Cardiac muscle cell (in vitro differentiated cells and primary cell): ENCODE results near the gene UBQLN3. TPM values are rescaled to one million over a fixed set of nuclear protein-coding genes. Genes with fewer than 3 reads are reported as not detected.

ENCODE experiments used
- DNase-seq, 2 donors: peaks; one replicate each; pipeline versions ENCODE4 v3.0.0 to v3.0.0-alpha.2; 2010 to 2017; ENCODE audit warnings: low read depth in 1 of 2, low spot score in 1 of 2
- H3K27ac ChIP-seq: fragments of 200-600 bp; sonication (generic); 2 replicates; pipeline ENCODE4 v1.5.1; 2016
- H3K27me3 ChIP-seq: fragments of 200-600 bp; sonication (generic); 2 replicates; pipeline ENCODE4 v1.6.0; 2016; ENCODE audit warnings: control low read depth
- H3K36me3 ChIP-seq: fragments of 200-600 bp; sonication (generic); 2 replicates; pipeline ENCODE4 v1.5.1; 2016; ENCODE audit warnings: control low read depth
- H3K4me1 ChIP-seq: fragments of 200-600 bp; sonication (generic); 2 replicates; pipeline ENCODE4 v1.8.1; 2017; ENCODE audit warnings: low read depth, mild to moderate bottlenecking, mixed run types
- H3K4me3 ChIP-seq: fragments of 200-600 bp; sonication (generic); 2 replicates; pipeline ENCODE4 v1.5.1; 2016; ENCODE audit warnings: mild to moderate bottlenecking
- H3K9me3 ChIP-seq: fragments of 200-600 bp; sonication (generic); 2 replicates; pipeline ENCODE4 v1.5.1; 2017; ENCODE audit warnings: low read depth, mild to moderate bottlenecking, control low read depth
- CTCF ChIP-seq: IDR thresholded peaks from 2 replicates; pipeline ENCODE4 v1.5.1; 2012; ENCODE audit warnings: low read depth, mild to moderate bottlenecking, low read length
- polyA plus RNA-seq: library from polyadenylated mRNA; unstranded; fragments of >200 nt; fragmentation: Nextera tagmentation; extraction: Ambion mirVana; gene quantifications from 2 replicates; pipeline ENCODE4 v1.2.1, GENCODE V29; 2016
- total RNA-seq: library from RNA; depleted of rRNA; stranded (reverse); fragments of >200 nt; gene quantifications from 2 replicates; pipeline ENCODE4 v1.2.3, GENCODE V29; 2016

The UBQLN3 gene
- total and polyA plus RNA-seq, 2 experiments from 2014 or later, result 1.9 TPM; not detected in 1

- no peak overlapping the region for H3K27ac ChIP-seq
- H3K4me1 ChIP-seq, result no peaks in the 10 kb centered on the region
- no peaks in the 10 kb centered on the region for H3K9me3 ChIP-seq
- H3K36me3 ChIP-seq, result no peaks in the 10 kb centered on the region
- no peaks in the 10 kb centered on the region for H3K27me3 ChIP-seq
- DNase-seq, result no peak
- TF ChIP-seq CTCF, result no peak
- no peak overlapping the region for H3K4me3 ChIP-seq
Measured at GRCh38 chr11:5507177-5507932, 2.4 kb downstream of the UBQLN3 start.

- DNase-seq, result no peak
- Histone ChIP-seq H3K27me3 (no peaks in the 10 kb centered on the region), H3K36me3 (no peaks in the 10 kb centered on the region), H3K4me3 (no peak overlapping the region), H3K4me1 (no peaks in the 10 kb centered on the region), H3K9me3 (no peaks in the 10 kb centered on the region), H3K27ac (no peak overlapping the region)
- TF ChIP-seq CTCF, result no peak
Measured at GRCh38 chr11:5505363-5506048, 4.3 kb downstream of the UBQLN3 start.

- H3K4me1 ChIP-seq, result no peaks in the 10 kb centered on the region
- no peak overlapping the region for H3K27ac ChIP-seq
- no peaks in the 10 kb centered on the region for H3K27me3 ChIP-seq
- DNase-seq, result no peak
- TF ChIP-seq CTCF, result no peak
- H3K9me3 ChIP-seq, result no peaks in the 10 kb centered on the region
- H3K4me3 ChIP-seq, result no peak overlapping the region
- no peaks in the 10 kb centered on the region for H3K36me3 ChIP-seq
Measured at GRCh38 chr11:5504403-5504921, 5.3 kb downstream of the UBQLN3 start.

- Histone ChIP-seq H3K27me3 (no peaks in the 10 kb centered on the region), H3K36me3 (no peaks in the 10 kb centered on the region), H3K9me3 (no peaks in the 10 kb centered on the region), H3K4me1 (no peaks in the 10 kb centered on the region), H3K4me3 (no peak overlapping the region), H3K27ac (no peak overlapping the region)
- DNase-seq, result no peak
- no peak for TF ChIP-seq CTCF
Measured at GRCh38 chr11:5500393-5500801, 9.4 kb downstream of the UBQLN3 start.

- H3K27ac ChIP-seq, result no peak overlapping the region
- no peaks in the 10 kb centered on the region for H3K36me3 ChIP-seq
- H3K4me1 ChIP-seq, result no peaks in the 10 kb centered on the region
- TF ChIP-seq CTCF, result no peak
- H3K4me3 ChIP-seq, result no peak overlapping the region
- no peaks in the 10 kb centered on the region for H3K9me3 ChIP-seq
- H3K27me3 ChIP-seq, result no peaks in the 10 kb centered on the region
- no peak for DNase-seq
Measured at GRCh38 chr11:5499671-5500070, 10.1 kb downstream of the UBQLN3 start.
